NCI-H146 treated with DMSO at 0.1 percent for 48 hours (cell line): ENCODE measurements around the gene CNNM3.
"Not testable (repeated sequence)": the region's sequence is repeated elsewhere in the genome, so short reads cannot be mapped to it uniquely, and the experiment has no call there.

Source experiments
- DNase-seq: peaks from one replicate; lab custom pipeline; 2025; ENCODE audit not compliant: unreplicated experiment; lab: John Stamatoyannopoulos, UW

Gene CNNM3

DNA sequence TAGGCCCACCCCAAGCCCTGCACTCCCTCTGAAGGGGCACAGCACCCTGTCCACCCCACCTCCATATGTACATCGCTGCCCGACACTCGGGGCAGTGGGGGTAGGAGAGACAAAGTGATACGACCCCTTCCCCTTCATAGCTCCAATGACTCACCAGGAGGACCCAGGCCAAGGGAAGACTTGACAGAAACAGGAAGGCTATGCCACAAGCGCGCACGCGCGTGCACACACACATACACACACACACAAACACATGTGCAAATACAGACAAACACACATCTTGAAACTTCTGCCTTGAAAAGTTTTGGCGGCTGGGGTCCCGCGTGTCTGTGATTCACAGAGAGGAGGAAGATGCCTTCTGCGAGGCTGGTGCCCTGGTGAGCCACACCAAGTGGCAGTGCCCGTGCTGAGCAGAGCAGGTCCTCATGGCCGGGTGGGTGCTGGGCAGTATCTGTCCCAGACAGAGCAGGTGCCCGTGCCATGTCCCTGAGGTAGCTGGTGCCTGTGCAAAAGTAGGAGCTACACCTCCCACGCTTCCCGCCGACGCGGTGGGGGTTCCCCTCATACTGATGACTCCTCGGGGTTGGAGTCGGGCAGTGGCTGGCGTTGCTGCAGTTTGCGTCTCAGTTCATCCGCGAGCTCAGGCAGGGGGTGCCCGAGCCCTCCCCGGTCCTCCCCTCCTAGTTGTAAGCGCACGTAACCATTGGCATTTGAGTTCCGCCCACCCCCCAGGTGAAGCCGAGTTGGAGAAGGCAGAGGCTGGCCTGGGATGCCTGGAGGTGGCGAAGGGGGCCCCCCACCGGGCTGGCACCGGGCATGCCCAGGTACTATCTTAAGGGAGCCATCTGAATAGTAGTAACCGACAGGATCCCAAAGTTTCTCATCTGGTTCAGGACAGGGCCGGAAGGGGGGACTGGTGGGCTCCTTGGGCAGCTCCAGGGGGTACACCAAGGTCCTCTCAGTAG lies 44.3 kb downstream of the CNNM3 start:
- DNase-seq, result no peak

DNA sequence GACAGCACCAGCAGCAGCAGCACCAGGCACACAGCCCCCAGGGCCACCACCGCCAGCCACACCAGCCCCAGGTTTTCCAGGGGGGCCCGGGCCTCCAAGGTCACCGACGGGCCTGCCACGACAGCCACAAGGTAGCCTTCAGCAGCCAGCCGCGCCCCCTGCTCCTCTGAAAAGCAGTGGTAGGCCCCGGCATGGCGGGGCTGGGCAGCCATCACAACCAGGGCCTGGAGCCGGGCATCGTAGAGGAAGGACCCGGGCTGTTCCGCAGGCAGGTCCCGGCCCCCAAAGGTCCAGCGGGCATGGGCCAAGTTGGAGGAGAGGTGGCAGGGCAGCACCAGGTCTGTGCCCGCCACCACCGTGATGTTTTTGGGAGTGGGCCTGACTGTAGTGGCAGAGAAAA lies 45.0 kb downstream of the CNNM3 start:
- DNase-seq, result no peak

DNA sequence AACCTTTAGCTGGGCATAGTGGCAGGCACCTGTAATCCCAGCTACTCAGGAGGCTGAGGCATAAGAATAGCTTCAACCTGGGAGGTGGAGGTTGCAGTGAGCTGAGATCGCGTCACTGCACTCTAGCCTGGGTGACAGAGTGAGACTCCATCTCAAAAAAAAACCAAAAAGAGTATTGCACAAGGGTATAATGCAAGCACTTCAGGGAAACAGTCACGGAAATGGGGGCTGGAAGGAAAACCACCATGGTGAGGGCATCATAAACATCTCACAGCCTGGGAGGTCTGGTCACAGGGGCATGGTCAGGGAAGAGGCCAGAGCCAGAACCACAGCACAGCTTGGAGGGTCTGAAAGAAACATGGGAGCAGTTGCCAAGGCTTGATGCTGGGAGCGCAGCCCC lies 47.0 kb downstream of the CNNM3 start:
- not testable (repeated sequence) for DNase-seq

DNA sequence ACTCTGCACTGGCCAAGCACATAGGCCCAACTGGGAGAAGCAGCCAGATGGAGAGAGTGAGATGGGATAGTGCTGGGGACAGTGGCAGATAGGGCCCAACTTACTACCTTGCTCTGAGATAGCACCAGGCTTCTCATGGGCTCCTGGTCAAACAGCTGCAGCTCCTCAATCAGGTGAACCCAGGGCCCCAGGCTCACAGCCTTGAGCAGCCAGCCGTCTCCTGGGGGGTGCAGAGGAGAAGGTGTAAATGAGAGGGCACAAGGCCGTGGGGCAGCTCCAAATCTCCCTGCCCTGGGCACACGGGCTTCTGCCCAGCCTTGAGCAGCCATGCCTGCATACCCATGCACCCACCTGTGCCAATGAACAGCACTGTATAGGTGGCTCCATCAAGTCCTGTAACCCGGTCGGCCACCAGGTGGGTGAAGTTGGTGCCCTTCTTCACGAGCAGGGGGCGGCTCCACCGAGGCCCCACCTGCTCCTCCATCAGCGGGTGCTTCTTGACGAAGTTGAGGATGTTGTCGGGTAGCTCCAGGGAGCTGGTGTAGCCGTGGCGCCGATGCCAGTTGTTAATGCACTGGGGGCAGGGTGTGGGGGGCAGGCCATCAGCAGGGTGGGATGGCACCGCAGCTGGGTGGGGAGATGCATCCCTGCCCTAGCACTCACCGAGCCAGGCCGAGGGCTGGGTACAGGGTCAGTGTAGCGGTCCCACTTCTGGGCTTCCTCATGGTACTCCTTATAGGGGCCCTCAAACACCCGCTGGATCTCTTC lies 47.7 kb downstream of the CNNM3 start:
- DNase-seq, result no peak

DNA sequence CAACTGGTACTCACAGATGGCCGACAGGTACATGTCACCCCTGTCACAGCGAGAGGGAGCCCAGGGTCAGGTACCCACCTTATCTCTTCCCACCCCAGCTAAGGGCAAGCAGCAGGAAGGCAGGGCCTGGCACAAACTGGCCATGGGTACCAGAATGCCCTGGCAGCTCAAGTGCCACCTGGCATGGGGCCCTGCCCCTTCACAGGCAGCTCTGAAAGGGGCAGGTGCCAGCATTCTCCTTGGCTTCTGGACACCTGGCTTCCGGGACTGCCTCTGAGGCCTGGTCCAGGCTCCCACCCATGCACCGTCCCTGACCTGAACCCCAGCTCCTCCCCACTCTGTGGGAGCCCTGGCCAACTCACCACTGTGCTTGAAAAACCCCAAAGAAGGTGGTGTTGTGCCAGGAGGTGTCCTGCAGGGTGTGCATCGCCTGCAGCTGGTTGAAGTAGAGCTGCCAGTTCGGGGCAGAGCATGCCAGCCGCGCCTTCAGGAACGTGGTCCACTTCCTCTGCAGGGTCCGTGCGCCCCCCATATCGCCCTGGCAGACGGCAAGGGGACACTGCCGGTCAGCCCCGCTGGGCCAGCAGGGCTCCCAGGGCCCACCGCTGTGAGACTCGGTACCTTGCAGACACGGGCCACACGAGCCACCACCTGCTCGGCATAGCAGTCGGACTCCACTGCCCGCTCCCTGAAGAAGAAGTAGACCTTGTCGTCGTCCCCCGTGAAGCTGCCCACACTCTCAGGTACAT lies 48.4 kb downstream of the CNNM3 start:
- no peak for DNase-seq

DNA sequence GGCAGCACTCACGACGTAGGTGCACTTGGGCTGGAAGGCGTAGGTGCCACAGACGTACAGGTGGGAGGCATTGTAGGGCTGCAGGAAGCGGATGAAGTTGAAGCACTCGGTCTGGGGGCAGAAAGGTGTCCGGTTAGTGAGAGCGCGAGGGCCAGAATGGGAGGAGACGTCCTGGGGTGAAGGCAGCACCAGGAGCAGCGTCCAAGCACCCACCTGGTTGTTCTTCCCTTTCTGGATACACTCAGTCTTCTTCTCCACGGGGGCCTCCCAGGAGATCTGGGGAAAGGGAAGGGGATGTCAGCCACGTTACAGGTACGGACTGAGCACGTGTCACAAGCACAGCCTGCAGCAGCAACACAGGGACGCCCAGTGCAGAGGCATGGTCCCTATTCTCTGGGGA lies 49.6 kb downstream of the CNNM3 start:
- no peak for DNase-seq

DNA sequence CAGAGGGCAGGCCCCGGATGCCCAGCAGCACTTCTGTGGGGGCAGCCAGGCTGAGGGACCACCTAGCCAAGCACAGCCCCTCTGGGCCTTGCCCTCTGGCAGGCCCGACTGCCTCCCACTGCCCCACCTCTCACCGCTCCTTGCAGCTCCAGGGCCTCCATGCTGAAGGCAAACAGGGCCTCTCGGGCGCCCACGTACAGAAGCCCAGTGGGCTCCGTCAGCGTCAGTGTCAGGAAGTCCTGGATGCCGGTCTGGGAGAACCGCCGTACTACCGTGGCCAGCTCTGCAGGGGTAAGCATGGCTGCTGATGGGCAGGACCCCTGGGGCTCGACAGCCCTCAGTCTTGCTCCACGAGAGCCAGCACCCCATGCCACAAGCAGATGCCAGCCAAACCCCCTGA lies 50.1 kb downstream of the CNNM3 start:
- no peak for DNase-seq

DNA sequence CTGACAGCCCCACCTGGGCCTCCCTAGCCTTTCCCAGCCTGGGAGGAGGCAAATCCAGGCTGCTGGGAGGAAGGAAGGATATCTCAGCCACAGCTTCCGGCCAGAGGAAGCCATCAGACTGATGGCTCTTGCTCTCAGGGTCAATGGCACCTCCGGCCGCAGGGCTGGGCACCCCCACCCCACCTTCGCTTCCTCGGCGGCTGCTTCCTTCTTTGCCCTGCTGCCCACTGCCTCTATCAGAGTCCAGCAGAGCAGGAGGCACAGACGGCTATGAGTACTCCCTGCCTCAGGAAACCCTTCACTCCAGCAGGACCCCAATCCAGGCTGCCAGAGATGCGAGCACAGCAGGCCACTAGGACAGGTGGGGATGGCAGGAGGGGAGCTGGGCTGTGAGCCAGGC lies 50.5 kb downstream of the CNNM3 start:
- no peak for DNase-seq

DNA sequence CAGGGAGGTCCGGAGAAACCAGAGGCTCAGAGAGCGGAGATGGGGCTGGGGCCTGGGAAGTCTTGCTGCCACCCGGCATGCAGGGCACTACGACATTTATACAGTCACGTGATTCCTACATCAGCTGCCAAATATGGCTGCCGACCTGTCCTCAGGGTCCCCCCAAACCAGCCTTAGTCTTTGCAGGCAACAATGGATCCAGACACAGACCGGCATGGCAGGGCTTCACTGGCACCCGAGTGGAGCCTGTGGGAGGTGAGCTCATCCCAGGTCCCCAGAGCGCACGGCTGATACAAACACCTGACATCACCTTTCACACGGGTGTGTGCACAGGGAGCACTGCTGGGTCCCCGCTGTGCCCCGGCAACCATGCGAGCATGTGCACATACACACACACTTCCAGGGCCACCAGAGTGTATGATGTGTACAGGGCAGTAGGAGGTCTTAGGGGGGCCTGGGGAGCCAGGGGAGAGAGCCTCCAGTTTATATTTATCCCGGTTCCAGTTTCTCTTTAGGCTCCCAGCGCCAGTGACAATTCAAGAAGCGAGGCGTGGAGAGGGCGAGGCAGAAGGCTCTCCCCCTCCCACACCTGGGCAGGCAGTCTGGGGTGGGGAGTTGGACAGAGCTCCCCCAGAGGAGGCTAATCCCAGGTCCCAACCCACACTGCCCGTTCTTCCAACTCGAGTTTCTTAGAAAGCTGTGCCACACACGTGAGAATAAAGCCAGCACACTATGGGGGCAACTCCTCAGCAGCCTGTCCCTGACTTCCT lies 51.1 kb downstream of the CNNM3 start:
- DNase-seq, result no peak

DNA sequence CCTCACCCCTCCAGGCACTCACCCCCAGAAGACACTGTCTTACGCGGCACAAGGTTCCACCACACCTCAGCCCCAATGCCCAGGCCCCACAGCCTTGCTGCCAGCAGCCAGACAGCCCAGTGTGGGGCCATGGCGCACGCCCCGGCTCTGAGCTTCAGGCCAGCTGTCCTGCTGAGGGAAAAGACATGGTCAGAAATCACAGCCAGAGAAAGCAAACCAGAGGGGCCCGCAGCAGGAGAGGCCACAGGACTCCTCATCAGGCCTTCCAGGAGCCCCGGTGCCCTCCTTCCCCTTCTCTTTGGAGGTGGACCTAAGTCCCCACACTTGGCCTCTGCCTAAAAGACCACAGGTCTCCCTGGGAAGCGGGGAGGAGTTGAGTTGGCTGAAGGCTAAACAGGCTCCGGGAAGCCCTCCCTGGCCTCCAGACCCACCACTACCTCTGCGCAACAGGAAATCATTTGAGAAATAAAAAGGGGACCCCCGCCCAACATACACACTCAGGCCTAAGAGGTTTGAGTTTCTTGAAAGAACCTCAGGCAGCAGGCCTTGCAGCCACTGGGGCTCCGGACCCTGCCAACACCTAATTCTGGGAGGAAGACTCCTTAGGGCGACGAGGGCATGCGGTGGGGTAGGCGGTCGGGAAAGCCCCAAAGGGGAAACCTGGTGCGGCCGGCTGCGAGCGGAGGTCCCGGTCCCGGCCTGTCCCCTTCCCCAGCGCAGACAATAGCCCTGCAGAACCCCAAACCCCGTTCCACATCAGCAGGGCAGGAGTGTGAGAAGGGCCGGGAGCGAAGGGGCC lies 51.9 kb downstream of the CNNM3 start:
- no peak for DNase-seq

DNA sequence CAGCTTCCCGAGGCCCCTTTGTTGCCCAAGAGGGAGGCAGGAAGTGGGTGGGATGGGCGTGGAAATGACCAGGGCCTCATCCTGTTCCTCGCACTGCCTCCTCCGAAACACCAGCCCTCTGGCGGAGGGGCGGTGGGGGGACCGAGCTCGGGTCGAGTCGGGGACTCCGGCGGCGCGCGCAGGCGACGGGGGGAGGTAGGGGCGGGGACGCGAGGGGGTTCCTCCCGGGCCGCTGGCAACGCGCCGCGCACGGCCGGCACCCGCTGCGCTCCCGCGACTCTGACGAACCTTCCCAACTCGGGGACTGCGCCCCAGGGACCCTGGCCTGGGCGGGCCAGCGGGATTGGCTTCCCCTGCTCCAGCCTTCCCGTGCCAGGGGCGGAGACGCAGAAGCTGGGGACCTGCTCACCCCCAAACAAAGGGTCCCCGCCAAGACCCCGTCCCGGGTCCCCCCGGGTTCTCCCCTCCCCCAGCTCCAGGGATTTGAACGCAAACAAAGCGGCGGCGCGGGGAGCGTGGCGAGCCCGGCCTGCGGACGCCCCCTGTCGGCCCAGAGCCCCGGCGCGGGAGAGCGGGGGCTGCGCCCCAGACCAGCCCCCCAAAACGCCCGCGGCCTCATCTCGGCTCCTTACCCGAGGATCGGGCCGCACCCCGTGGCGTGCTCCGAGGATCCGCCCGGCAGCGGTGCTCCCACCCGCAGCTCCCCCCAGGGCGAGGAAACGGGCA lies 52.6 kb downstream of the CNNM3 start:
- DNase-seq, result peak; percentile 53

DNA sequence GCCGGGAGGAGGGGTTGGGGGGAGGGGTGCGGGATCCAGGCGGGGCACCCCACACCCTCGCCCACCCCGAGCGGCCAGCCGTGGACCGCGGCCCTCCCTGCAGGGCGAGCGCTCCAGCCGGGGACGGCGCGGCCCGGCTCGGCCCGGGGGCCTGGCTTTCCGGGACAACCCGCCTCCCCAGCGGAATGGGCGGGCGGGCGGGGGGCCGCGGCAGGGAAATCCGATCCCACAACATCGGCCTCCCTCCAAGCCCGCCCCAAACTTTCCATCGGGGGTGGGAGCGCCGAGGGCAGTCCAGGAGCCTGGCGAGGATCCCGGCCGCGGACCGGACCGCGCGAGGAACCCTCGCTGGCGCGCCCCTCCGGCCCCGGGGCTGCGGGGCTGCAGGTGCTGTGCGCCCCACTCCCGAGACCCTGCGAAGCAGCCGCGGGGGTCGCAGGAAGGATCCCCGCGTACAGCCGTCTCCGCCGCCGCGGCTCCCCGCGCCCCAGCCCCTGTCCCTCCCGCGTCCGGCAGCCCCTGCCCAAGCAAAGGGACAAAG lies 53.3 kb downstream of the CNNM3 start:
- DNase-seq, result no peak

DNA sequence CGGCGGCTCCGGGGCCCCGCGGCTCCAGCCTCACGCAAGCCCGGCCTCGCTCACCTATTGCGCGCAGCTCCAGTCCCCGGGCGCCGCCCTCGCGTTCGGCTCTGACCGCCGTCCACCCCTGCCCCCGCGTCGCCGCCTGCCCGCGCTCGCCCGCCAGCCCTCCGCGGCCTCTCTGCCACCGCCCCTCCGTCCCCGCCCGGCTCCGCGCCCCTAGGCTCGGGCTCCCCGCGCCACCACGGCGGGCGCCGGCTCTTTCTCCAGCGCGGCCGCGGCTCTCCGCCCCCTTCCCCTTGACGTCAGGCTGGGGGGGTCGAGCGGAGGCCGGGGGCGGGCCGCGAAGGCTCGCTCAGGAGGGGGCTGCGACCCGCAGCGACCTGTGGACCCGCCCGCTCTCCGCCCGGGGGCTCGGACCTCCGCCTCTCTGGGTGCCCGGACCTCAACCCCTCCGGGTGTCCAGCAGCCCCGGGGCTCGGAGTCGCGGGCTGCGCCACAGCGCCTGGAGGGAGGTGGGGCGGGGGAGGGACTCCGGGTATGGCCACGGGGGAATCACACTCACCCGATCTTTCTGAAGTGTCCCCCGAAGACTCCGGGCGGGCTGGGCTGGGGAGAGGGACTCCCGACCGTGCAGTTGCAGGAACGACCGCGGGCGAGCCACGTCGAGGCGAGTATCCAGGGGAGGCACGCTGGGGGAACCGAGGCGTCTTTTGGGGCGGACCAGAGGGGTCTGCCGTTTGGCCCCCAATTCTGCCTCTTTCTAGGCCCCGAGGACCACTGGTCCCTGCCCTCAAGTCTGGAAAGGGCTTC lies 54.0 kb downstream of the CNNM3 start, which contains the start of gene SEMA4C:
TSS of gene SEMA4C (minus strand) at position 259 of the 804 bp plus-strand sequence. CDS start 2,194 bp downstream, outside the sequence.
- DNase-seq, result peak; percentile 31

DNA sequence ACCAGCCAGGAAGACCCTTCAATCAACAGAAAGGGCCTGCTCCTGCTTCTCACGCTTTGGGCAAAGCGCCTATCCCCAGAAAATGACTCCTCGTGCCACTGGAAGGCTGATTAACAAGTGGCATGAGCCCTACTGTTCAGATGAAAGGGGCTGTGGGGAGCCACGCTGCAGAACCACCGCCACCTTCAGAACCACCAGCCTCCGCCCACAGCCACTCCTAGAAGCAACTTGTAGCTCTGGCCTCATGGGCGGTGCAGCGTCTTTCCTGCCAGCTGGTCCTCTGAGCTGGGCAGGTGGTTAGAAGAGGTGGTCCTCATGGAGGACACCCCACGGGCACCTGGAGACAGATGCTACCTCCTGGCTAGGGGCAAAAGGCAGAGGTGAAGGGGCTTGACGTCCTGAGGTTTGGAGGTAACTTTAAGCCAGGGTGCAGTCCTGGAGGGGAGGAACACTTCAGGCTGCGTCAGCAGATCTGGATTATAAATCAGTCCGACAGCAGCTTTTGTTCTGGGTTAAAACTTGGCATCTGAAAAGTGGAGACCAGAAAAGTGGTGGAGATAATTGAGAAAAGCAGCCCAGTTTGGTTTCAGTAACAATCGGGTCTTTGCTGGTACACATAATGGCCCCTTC lies 54.7 kb downstream of the CNNM3 start:
- DNase-seq, result peak; percentile 30

DNA sequence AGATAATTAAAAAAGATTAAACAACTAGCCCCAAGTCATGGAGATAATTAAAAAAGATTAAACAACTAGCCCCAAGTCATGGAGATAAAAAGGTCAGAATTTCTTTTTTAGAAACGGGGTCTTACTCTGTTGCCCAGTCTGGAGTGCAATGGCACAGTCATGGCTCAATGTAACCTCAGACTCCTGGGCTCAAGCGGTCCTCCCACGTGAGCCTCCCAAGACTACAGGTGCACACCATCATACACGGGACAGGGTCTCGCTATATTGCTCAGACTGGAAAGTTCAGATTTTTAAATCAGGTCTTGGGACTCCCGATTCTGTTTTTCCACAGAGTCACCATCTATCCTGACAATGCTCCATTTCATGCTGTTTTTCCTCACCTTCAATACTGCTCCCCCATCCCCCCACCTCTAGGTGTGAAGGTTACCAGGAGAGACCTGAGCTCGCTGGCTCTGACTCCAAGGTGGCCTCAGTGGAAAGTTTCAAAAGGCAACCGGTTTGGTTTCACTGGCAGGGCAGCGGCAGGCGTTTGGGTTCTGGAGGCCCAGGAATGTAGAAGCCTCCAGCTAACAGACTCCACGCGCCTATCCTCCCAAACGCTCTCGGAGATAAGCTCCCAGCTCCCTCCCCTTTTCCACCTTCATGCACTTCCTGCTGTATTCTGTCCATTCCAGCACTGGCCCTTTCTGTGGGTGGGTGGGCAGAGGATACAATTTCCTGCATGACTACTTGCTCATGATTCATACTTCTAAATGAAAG lies 56.7 kb downstream of the CNNM3 start:
- DNase-seq, result no peak

DNA sequence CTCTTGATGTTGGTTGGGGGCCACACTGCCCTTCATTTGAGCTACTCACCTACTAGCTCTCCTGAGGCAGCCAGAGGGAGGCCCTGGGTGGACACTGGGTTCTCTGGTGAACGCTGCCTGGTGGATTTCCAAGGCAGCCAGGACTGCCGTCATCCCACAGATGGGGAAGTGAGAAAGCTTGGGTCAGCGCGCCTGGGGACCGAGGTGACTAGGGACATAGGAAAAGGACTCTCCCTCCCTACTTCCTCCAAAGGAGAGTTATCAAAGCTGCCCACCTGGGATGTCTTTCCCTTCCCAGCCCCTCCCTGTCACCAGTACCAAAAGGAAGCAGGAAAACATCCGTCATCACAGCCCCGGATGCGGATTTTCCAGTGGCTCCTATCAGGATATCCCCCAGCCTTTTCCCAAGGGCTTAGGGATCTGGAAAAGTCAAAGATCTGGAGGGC lies 57.6 kb downstream of the CNNM3 start:
- no peak for DNase-seq
